ENCODE data around the gene ARHGAP8. TPM values are rescaled to one million over a fixed set of nuclear protein-coding genes. Genes with fewer than 3 reads are reported as not detected.

Gene ARHGAP8
- total RNA-seq, 2 donors from 2014 or later: 0.24 TPM; not detected in 1

DNA sequence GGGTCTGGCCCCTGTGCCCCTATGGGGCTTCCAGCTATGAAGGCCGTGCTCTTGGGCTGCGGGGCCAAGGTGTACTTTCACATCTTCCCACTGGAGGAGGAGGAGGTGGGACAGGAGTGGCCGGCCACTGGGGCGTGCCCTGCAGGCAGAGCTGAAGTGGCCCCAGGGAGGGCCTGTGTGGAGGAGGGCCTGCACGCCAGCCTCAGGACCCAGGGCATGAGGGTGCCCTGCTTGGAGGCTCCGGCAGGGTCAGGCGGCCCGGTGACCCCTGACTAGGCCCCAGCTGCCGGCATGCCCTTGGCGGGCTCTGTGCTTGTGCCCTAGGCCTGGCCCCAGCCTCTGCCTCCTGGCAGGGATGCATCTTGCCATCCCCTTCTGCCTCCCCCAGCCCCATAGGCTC is 45.2 kb upstream of the ARHGAP8 start:
- Histone ChIP-seq H3K4me3 (no peak overlapping the region), H3K27ac (no peak overlapping the region), H3K9me3 (no peaks in the 10 kb centered on the region), H3K27me3 (no peaks in the 10 kb centered on the region), H3K36me3 (no peaks in the 10 kb centered on the region), H3K4me1 (peaks cover 0 to 19% of the 10 kb centered on the region in 2 donors)
- TF ChIP-seq CTCF (IDR thresholded peaks at IDR 0.05): no peak
- no peak for DNase-seq (ENCODE audit: low spot score)

DNA sequence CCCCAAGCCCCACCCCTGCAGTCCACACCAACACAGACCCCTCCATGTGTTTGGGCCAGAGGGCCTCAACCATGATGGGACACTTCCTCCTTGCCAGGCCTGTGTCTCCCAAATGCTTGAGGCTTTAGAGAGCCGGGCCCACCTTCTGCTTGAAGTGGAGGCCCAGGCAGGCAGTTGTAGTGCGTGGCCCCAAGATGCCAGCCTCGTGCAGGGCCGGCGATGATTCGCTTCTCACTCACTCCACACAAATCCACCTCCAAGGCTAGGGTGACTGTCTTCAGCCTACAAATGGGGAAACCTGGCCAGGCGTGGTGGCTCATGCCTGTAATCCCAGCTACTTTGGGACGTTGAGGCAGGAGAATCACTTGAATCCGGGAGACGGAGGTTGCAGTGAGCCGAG is 44.6 kb upstream of the ARHGAP8 start:
- no peak overlapping the region for H3K27ac ChIP-seq
- H3K4me3 ChIP-seq: no peak overlapping the region
- no peaks in the 10 kb centered on the region for H3K27me3 ChIP-seq
- peaks cover 0 to 15% of the 10 kb centered on the region in 2 donors for H3K4me1 ChIP-seq
- TF ChIP-seq CTCF (IDR thresholded peaks at IDR 0.05): no peak
- H3K9me3 ChIP-seq: no peaks in the 10 kb centered on the region
- no peaks in the 10 kb centered on the region for H3K36me3 ChIP-seq
- no peak for DNase-seq (ENCODE audit: low spot score)

- no peak for TF ChIP-seq CTCF (IDR thresholded peaks at IDR 0.05)
- no peak overlapping the region for H3K27ac ChIP-seq
- H3K4me3 ChIP-seq: no peak overlapping the region
- no peak for DNase-seq (ENCODE audit: low spot score)
- H3K4me1 ChIP-seq: peaks cover 0 to 5% of the 10 kb centered on the region in 2 donors
- no peaks in the 10 kb centered on the region for H3K36me3 ChIP-seq
- H3K27me3 ChIP-seq: no peaks in the 10 kb centered on the region
- no peaks in the 10 kb centered on the region for H3K9me3 ChIP-seq
Observed at GRCh38 chr22:44709881-44710392, 42.4 kb upstream of the ARHGAP8 start.

GRCh38 chr22:44710474-44711240 is 41.7 kb upstream of the ARHGAP8 start:
- TF ChIP-seq CTCF (IDR thresholded peaks at IDR 0.05): no peak
- H3K4me3 ChIP-seq: no peak overlapping the region
- H3K27ac ChIP-seq: no peak overlapping the region
- no peaks in the 10 kb centered on the region for H3K9me3 ChIP-seq
- H3K27me3 ChIP-seq: no peaks in the 10 kb centered on the region
- no peaks in the 10 kb centered on the region for H3K36me3 ChIP-seq
- DNase-seq (ENCODE audit: low spot score): no peak
- H3K4me1 ChIP-seq: peaks cover 0 to 5% of the 10 kb centered on the region in 2 donors

DNA sequence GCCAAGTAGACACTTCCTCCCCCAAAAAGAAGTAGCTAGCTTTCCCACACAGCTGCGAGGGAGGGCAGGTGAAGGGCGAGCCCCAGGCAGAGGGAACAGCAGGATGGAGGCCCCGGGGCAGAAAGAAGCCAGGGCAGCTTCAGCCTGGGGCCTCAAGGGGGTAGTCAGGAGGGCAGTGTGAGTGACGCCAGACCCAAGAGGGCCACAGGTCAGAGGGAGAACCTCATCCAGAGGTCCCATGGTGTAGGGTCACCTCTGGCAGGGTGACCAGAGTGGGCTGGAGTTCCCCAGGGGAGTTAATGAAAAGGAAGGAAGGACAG is 41.2 kb upstream of the ARHGAP8 start:
- Histone ChIP-seq H3K9me3 (no peaks in the 10 kb centered on the region), H3K27ac (no peak overlapping the region), H3K4me3 (no peak overlapping the region), H3K4me1 (peaks cover 0 to 5% of the 10 kb centered on the region in 2 donors), H3K36me3 (no peaks in the 10 kb centered on the region), H3K27me3 (no peaks in the 10 kb centered on the region)
- DNase-seq (ENCODE audit: low spot score): no peak
- TF ChIP-seq CTCF (IDR thresholded peaks at IDR 0.05): no peak

Measured in right atrium auricular region (tissue), 2 donors.